Stimulated activated CD8-positive, alpha-beta memory T cell treated with anti-CD3 and anti-CD28 coated beads, Interleukin-15, amount 100 ng/mL, for 1 hour (primary cell): ENCODE results near the gene NLRC3.

ENCODE experiments used
- DNase-seq: peaks from one replicate; pipeline ENCODE4 v3.0.0-alpha.2; 2020; ENCODE audit warnings: low read depth

Gene NLRC3

GRCh38 chr16:3580251-3580651 is 3.0 kb upstream of the NLRC3 start:
- no peak for DNase-seq

- DNase-seq, result no peak
Observed at GRCh38 chr16:3579776-3580175, 2.6 kb upstream of the NLRC3 start.

- no peak for DNase-seq
Observed at GRCh38 chr16:3578610-3579551, 1.7 kb upstream of the NLRC3 start.

GRCh38 chr16:3578121-3578520 is 918 bp upstream of the NLRC3 start:
- no peak for DNase-seq

GRCh38 chr16:3576211-3576610 is 992 bp downstream of the NLRC3 start:
- DNase-seq, result no peak

GRCh38 chr16:3575491-3575890 is 1.7 kb downstream of the NLRC3 start:
- no peak for DNase-seq

- DNase-seq, result no peak
Observed at GRCh38 chr16:3574195-3574594, 3.0 kb downstream of the NLRC3 start.

- DNase-seq, result no peak
Observed at GRCh38 chr16:3573146-3573815, 3.9 kb downstream of the NLRC3 start.

- no peak for DNase-seq
Observed at GRCh38 chr16:3570420-3571062, 6.7 kb downstream of the NLRC3 start.

GRCh38 chr16:3569851-3570250 is 7.4 kb downstream of the NLRC3 start:
- DNase-seq, result no peak

- DNase-seq, result no peak
Observed at GRCh38 chr16:3566990-3567389, 10.2 kb downstream of the NLRC3 start.

- DNase-seq, result no peak
Observed at GRCh38 chr16:3564889-3565141, 12.4 kb downstream of the NLRC3 start.

GRCh38 chr16:3564130-3564888 is 12.9 kb downstream of the NLRC3 start:
- DNase-seq, result no peak

GRCh38 chr16:3562914-3563480 is 14.2 kb downstream of the NLRC3 start:
- no peak for DNase-seq

- DNase-seq, result no peak
Observed at GRCh38 chr16:3561626-3562025, 15.6 kb downstream of the NLRC3 start.

- no peak for DNase-seq
Observed at GRCh38 chr16:3554351-3554928, 22.8 kb downstream of the NLRC3 start.

- no peak for DNase-seq
Observed at GRCh38 chr16:3553138-3553923, 23.9 kb downstream of the NLRC3 start.

- DNase-seq, result no peak
Observed at GRCh38 chr16:3550851-3551847, 26.1 kb downstream of the NLRC3 start.

- no peak for DNase-seq
Observed at GRCh38 chr16:3549906-3550305, 27.3 kb downstream of the NLRC3 start.

- no peak for DNase-seq
Observed at GRCh38 chr16:3548859-3549258, 28.3 kb downstream of the NLRC3 start.
